Measurements from ENCODE around the gene KLHL8. TPM values are rescaled to one million over a fixed set of nuclear protein-coding genes. Genes with fewer than 3 reads are reported as not detected.
A peak's percentile ranks its signal among the peaks of the same experiment; 100 is the strongest.

The KLHL8 gene
- total and polyA plus RNA-seq, 8 donors: 2.1 to 107 (median 12.3) TPM

DNA sequence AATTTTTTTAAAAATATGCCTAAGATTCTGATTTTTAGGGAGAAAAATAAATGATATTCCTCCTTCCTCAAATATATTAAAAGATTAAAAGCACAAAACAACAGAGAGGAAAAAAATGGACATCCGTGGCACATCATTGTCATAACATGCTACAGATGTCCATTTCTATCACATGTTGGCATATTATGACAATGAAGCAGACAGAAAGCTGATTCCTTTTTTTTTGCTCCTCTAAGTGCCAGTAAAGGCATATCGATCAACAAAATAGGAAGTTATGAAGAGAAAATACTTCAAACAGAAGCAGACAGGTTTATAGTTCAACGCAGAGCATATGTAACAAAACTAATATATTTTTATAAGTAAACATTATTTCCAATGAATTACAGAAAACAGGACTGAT, 11.2 kb downstream of the KLHL8 start:
- Histone ChIP-seq H3K4me1 (peaks cover 0 to 43% (median 12%) of the 10 kb centered on the region in 4 donors), H3K9me3 (no peaks in the 10 kb centered on the region), H3K27me3 (no peaks in the 10 kb centered on the region), H3K36me3 (peaks cover 0 to 5% (median 0%) of the 10 kb centered on the region in 4 donors), H3K4me3 (no peak overlapping the region), H3K27ac (peak overlapping the region in 2 of 5 donors; percentile 49 to 58)
- DNase-seq: no peak
- intact Hi-C loops (cut with DNase I; ENCODE audit: low total_unique reads): no loop called here
- TF ChIP-seq POLR2A (IDR thresholded peaks at IDR 0.05) (no peak), EP300 (IDR thresholded peaks at IDR 0.05) (no peak), POLR2AphosphoS5 (IDR thresholded peaks at IDR 0.05) (no peak)
- TF ChIP-seq, protein P1, sequence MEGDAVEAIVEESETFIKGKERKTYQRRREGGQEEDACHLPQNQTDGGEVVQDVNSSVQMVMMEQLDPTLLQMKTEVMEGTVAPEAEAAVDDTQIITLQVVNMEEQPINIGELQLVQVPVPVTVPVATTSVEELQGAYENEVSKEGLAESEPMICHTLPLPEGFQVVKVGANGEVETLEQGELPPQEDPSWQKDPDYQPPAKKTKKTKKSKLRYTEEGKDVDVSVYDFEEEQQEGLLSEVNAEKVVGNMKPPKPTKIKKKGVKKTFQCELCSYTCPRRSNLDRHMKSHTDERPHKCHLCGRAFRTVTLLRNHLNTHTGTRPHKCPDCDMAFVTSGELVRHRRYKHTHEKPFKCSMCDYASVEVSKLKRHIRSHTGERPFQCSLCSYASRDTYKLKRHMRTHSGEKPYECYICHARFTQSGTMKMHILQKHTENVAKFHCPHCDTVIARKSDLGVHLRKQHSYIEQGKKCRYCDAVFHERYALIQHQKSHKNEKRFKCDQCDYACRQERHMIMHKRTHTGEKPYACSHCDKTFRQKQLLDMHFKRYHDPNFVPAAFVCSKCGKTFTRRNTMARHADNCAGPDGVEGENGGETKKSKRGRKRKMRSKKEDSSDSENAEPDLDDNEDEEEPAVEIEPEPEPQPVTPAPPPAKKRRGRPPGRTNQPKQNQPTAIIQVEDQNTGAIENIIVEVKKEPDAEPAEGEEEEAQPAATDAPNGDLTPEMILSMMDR (IDR thresholded peaks at IDR 0.05): no peak
- WGBS, 5 donors: 77 to 92% (median 82%) methylated on average over 3 of the region's 3 CpGs

DNA sequence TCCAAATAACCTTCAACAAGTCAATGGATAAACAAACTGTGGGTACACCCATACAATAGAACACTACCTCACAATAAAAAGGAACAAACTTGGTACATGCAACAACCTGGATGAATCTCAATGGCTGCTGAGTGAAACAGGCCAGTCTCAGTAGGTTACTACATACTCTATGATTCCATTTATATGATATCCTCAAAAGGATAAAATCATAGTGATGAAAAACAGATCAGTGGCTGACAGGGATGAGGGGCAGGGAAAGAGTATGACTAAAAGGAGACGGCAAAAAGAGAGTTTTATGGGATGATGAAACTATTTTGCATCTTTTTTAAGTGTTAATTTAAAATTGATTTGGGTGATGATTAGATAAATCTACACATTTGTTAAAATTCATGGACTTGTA, 15.9 kb downstream of the KLHL8 start:
- intact Hi-C loops (cut with DNase I; ENCODE audit: low total_unique reads): no loop called here
- no peak for DNase-seq
- no peak for TF ChIP-seq EP300 (IDR thresholded peaks at IDR 0.05)
- TF ChIP-seq, protein P1 (IDR thresholded peaks at IDR 0.05): no peak
- TF ChIP-seq POLR2AphosphoS5 (IDR thresholded peaks at IDR 0.05): no peak
- TF ChIP-seq POLR2A (IDR thresholded peaks at IDR 0.05): no peak
- peaks cover 0 to 6% (median 0%) of the 10 kb centered on the region in 4 donors for H3K9me3 ChIP-seq
- H3K4me1 ChIP-seq: no peaks in the 10 kb centered on the region
- H3K36me3 ChIP-seq: peaks cover 0 to 5% (median 0%) of the 10 kb centered on the region in 4 donors
- H3K27me3 ChIP-seq: no peaks in the 10 kb centered on the region
- no peak overlapping the region for H3K4me3 ChIP-seq
- WGBS, 5 donors: 82 to 98% (median 94%) methylated on average over 1 of the region's 1 CpG
- no peak overlapping the region for H3K27ac ChIP-seq

- intact Hi-C loops (cut with DNase I; ENCODE audit: low total_unique reads): no loop called here
- no peak for TF ChIP-seq POLR2A (IDR thresholded peaks at IDR 0.05)
- H3K4me1 ChIP-seq: peaks cover 0 to 8% (median 3%) of the 10 kb centered on the region in 4 donors
- WGBS, 5 donors: 96 to 100% (median 99%) methylated on average over 1 of the region's 1 CpG; no CpG with 5 or more reads in 1 of the 5 donors
- H3K9me3 ChIP-seq: no peaks in the 10 kb centered on the region
- no peak for DNase-seq
- H3K27ac ChIP-seq: no peak overlapping the region
- H3K36me3 ChIP-seq: peaks cover 0 to 4% (median 0%) of the 10 kb centered on the region in 4 donors
- H3K27me3 ChIP-seq: no peaks in the 10 kb centered on the region
- H3K4me3 ChIP-seq: no peak overlapping the region
Measured at GRCh38 chr4:87196927-87197326, 23.5 kb downstream of the KLHL8 start.

DNA sequence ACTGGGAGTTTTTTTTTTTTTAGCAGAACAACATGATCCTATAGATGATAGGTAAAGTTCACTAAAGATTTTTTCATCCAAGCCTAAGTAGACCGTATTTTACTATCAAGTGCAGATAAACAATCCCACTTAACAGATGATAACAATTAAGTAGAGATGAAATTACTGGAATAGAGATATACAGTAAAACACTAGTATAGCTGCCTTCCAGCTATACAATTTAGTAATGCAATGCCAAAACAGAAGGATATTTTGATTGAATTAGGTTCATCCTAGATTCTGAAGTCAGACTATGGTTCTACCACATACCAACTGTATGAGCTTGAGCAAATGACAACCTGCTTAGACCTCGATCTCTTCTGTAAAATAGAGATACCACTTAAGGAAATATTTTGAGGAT, 24.3 kb downstream of the KLHL8 start:
- TF ChIP-seq EP300 (IDR thresholded peaks at IDR 0.05) (no peak), POLR2A (IDR thresholded peaks at IDR 0.05) (no peak), POLR2AphosphoS5 (IDR thresholded peaks at IDR 0.05) (no peak)
- TF ChIP-seq, protein P1 (IDR thresholded peaks at IDR 0.05): no peak
- no peak for DNase-seq
- peaks cover 0 to 4% (median 0%) of the 10 kb centered on the region in 4 donors for H3K36me3 ChIP-seq
- H3K27ac ChIP-seq: no peak overlapping the region
- no peaks in the 10 kb centered on the region for H3K27me3 ChIP-seq
- H3K4me1 ChIP-seq: peaks cover 0 to 8% (median 3%) of the 10 kb centered on the region in 4 donors
- intact Hi-C loops (cut with DNase I; ENCODE audit: low total_unique reads): no loop called here
- no peaks in the 10 kb centered on the region for H3K9me3 ChIP-seq
- H3K4me3 ChIP-seq: no peak overlapping the region
- WGBS, 5 donors: 69 to 78% (median 73%) methylated on average over 2 of the region's 2 CpGs

- Histone ChIP-seq H3K4me3 (no peak overlapping the region), H3K27me3 (no peaks in the 10 kb centered on the region), H3K9me3 (no peaks in the 10 kb centered on the region), H3K36me3 (peaks cover 0 to 4% (median 0%) of the 10 kb centered on the region in 4 donors), H3K4me1 (peaks cover 0 to 8% (median 3%) of the 10 kb centered on the region in 4 donors), H3K27ac (no peak overlapping the region)
- intact Hi-C loops (cut with DNase I; ENCODE audit: low total_unique reads): no loop called here
- WGBS, 5 donors: 83 to 90% (median 86%) methylated on average over 4 of the region's 4 CpGs
- no peak for DNase-seq
- TF ChIP-seq EP300 (IDR thresholded peaks at IDR 0.05): no peak
- TF ChIP-seq, protein P1 (IDR thresholded peaks at IDR 0.05): no peak
- TF ChIP-seq POLR2AphosphoS5 (IDR thresholded peaks at IDR 0.05): no peak
- TF ChIP-seq POLR2A (IDR thresholded peaks at IDR 0.05): no peak
Measured at GRCh38 chr4:87193958-87194675, 26.3 kb downstream of the KLHL8 start.

Measured in stomach (tissue), 9 donors.